GM23338 (cell line): ENCODE results near the gene GNG10.

Experiments used
- JUNB ChIP-seq: IDR thresholded peaks from one replicate; pipeline ENCODE4 v1.6.1; 2016; ENCODE audit warnings: antibody characterized with exemption; ENCODE audit not compliant: unreplicated experiment
- TF ChIP-seq, protein P1 (sequence below): IDR thresholded peaks from one replicate; pipeline ENCODE4 v1.6.1; 2018; ENCODE audit warnings: antibody characterized with exemption; ENCODE audit not compliant: unreplicated experiment
- TF ChIP-seq, protein P2 (sequence below), 2 experiments: fragments of 200-600 bp in 1 of 2; sonication (generic) in 1 of 2; conservative IDR thresholded peaks; 2 replicates each; pipeline versions ENCODE4 v1.5.1 to v1.6.1; 2016 to 2017; ENCODE audit warnings: antibody characterized with exemption in 2 of 2, low read depth in 2 of 2, mild to moderate bottlenecking in 2 of 2, moderate library complexity in 1 of 2

DNA sequence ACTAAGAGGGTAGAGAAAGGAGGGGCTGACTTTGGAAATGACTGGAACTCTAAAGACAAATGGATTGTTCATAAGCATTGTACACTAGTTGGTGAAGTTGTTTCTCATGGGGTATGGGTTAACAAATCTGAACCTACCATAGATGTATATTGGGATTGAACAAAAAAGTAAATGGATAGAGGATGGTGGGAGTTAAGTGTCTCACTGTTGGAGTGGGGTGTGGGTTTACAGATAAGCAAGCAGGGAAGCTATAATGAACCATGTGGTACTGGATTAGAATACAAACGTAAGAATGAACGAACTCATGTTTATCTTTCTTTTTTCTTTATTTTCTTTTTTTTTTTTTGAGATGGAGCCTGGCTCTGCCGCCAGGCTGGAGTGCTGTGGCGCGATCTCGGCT, 17.8 kb downstream of the GNG10 start:
- TF ChIP-seq, protein P1, sequence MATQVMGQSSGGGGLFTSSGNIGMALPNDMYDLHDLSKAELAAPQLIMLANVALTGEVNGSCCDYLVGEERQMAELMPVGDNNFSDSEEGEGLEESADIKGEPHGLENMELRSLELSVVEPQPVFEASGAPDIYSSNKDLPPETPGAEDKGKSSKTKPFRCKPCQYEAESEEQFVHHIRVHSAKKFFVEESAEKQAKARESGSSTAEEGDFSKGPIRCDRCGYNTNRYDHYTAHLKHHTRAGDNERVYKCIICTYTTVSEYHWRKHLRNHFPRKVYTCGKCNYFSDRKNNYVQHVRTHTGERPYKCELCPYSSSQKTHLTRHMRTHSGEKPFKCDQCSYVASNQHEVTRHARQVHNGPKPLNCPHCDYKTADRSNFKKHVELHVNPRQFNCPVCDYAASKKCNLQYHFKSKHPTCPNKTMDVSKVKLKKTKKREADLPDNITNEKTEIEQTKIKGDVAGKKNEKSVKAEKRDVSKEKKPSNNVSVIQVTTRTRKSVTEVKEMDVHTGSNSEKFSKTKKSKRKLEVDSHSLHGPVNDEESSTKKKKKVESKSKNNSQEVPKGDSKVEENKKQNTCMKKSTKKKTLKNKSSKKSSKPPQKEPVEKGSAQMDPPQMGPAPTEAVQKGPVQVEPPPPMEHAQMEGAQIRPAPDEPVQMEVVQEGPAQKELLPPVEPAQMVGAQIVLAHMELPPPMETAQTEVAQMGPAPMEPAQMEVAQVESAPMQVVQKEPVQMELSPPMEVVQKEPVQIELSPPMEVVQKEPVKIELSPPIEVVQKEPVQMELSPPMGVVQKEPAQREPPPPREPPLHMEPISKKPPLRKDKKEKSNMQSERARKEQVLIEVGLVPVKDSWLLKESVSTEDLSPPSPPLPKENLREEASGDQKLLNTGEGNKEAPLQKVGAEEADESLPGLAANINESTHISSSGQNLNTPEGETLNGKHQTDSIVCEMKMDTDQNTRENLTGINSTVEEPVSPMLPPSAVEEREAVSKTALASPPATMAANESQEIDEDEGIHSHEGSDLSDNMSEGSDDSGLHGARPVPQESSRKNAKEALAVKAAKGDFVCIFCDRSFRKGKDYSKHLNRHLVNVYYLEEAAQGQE: no peak
- TF ChIP-seq, protein P2, sequence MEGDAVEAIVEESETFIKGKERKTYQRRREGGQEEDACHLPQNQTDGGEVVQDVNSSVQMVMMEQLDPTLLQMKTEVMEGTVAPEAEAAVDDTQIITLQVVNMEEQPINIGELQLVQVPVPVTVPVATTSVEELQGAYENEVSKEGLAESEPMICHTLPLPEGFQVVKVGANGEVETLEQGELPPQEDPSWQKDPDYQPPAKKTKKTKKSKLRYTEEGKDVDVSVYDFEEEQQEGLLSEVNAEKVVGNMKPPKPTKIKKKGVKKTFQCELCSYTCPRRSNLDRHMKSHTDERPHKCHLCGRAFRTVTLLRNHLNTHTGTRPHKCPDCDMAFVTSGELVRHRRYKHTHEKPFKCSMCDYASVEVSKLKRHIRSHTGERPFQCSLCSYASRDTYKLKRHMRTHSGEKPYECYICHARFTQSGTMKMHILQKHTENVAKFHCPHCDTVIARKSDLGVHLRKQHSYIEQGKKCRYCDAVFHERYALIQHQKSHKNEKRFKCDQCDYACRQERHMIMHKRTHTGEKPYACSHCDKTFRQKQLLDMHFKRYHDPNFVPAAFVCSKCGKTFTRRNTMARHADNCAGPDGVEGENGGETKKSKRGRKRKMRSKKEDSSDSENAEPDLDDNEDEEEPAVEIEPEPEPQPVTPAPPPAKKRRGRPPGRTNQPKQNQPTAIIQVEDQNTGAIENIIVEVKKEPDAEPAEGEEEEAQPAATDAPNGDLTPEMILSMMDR (conservative IDR thresholded peaks at IDR 0.05; ENCODE audit: low read depth in 2 of 2): no peak
- TF ChIP-seq JUNB: no peak
